Tibial nerve (tissue), 4 donors: Measurements from ENCODE around the gene LTBP2. TPM values are rescaled to one million over a fixed set of nuclear protein-coding genes. Genes with fewer than 3 reads are reported as not detected.

Experiments
- DNase-seq, 2 donors: peaks; one replicate each; pipeline ENCODE4 v3.0.0-alpha.2; 2019; ENCODE audit warnings: low spot score in 2 of 2
- H3K27ac ChIP-seq, 4 donors: fragments of 200-600 bp; sonication (generic) in 3 of 4; one replicate each; pipeline ENCODE4 v1.5.1; 2017 to 2019; ENCODE audit warnings: mild to moderate bottlenecking in 1 of 4
- H3K27me3 ChIP-seq, 2 donors: fragments of 200-600 bp; sonication (generic) in 1 of 2; one replicate each; pipeline versions ENCODE4 v1.5.1 to v1.6.0; 2017 to 2019
- H3K36me3 ChIP-seq, 3 donors: fragments of 200-600 bp; sonication (generic); one replicate each; pipeline ENCODE4 v1.5.1; 2018 to 2019
- H3K4me1 ChIP-seq, 4 donors: fragments of 200-600 bp; sonication (generic) in 3 of 4; one replicate each; pipeline ENCODE4 v1.5.1; 2017 to 2019
- H3K4me3 ChIP-seq, 4 donors: fragments of 200-600 bp; sonication (generic) in 3 of 4; one replicate each; pipeline ENCODE4 v1.5.1; 2017 to 2019; ENCODE audit warnings: mild to moderate bottlenecking in 1 of 4, moderate library complexity in 1 of 4
- H3K9me3 ChIP-seq, 4 donors: fragments of 200-600 bp; sonication (generic) in 3 of 4; one replicate each; pipeline ENCODE4 v1.5.1; 2017 to 2019
- EP300 ChIP-seq, 2 donors: sonication (generic); formaldehyde crosslinking; IDR thresholded peaks; one replicate each; pipeline ENCODE4 v1.6.1; 2017; ENCODE audit warnings: antibody characterized with exemption in 2 of 2, mild to moderate bottlenecking in 1 of 2
- POLR2A ChIP-seq, 2 donors: fragments of 450-650 bp; IDR thresholded peaks; one replicate each; pipeline ENCODE4 v1.6.1; 2017; ENCODE audit warnings: antibody characterized with exemption in 2 of 2, mild to moderate bottlenecking in 2 of 2, moderate library complexity in 2 of 2
- WGBS, 2 donors: methylation state at CpG; one replicate each; pipeline ENCODE4 v1.1.5; 2018; 5-methylcytosine and 5-hydroxymethylcytosine counted together
- total RNA-seq, 4 donors: library from RNA; depleted of rRNA; stranded (reverse); fragments of >200 nt; gene quantifications; one replicate each; pipeline ENCODE4 v1.1.0, GENCODE V29; 2016
- TF ChIP-seq, protein P1 (sequence below), 5 experiments: fragments of 200-600 bp in 3 of 5; fragments of 450-650 bp in 2 of 5; sonication (generic) in 3 of 5; IDR thresholded peaks; one replicate each; pipeline ENCODE4 v1.5.1; 2016 to 2019; ENCODE audit warnings: antibody characterized with exemption in 5 of 5, mild to moderate bottlenecking in 3 of 5, moderate library complexity in 2 of 5

Gene LTBP2
- total RNA-seq, 4 donors from 2014 or later: 67.1 to 276 (median 134) TPM

DNA sequence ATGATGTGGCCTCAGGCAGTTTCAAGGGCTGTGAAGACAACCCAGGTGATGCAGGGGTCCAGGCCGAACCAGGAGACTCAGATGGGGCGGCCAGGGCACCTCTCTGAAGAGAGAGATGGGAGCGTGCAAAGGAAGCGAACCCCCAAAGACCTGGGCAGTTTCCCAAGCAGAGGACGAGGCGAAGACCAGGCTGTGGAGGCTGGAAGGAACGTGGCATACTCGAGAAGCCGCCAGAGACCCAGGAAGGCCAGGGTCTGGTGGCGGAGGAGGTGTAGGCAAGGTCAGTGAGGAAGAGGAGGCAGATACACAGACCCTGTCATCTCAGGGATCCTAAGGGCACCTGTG is 24.7 kb downstream of the LTBP2 start:
- Histone ChIP-seq H3K27ac (no peak overlapping the region), H3K4me1 (peaks cover 0 to 60% (median 23%) of the 10 kb centered on the region in 4 donors), H3K9me3 (no peaks in the 10 kb centered on the region), H3K27me3 (no peaks in the 10 kb centered on the region), H3K4me3 (no peak overlapping the region), H3K36me3 (peaks cover 0 to 6% (median 0%) of the 10 kb centered on the region in 3 donors)
- DNase-seq: no peak
- TF ChIP-seq, protein P1, sequence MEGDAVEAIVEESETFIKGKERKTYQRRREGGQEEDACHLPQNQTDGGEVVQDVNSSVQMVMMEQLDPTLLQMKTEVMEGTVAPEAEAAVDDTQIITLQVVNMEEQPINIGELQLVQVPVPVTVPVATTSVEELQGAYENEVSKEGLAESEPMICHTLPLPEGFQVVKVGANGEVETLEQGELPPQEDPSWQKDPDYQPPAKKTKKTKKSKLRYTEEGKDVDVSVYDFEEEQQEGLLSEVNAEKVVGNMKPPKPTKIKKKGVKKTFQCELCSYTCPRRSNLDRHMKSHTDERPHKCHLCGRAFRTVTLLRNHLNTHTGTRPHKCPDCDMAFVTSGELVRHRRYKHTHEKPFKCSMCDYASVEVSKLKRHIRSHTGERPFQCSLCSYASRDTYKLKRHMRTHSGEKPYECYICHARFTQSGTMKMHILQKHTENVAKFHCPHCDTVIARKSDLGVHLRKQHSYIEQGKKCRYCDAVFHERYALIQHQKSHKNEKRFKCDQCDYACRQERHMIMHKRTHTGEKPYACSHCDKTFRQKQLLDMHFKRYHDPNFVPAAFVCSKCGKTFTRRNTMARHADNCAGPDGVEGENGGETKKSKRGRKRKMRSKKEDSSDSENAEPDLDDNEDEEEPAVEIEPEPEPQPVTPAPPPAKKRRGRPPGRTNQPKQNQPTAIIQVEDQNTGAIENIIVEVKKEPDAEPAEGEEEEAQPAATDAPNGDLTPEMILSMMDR (IDR thresholded peaks at IDR 0.05): no peak
- no peak for TF ChIP-seq EP300 (IDR thresholded peaks at IDR 0.05)
- TF ChIP-seq POLR2A (IDR thresholded peaks at IDR 0.05): no peak
- 90 to 93% methylated on average over 10 of the region's 10 CpGs for WGBS, 2 donors

DNA sequence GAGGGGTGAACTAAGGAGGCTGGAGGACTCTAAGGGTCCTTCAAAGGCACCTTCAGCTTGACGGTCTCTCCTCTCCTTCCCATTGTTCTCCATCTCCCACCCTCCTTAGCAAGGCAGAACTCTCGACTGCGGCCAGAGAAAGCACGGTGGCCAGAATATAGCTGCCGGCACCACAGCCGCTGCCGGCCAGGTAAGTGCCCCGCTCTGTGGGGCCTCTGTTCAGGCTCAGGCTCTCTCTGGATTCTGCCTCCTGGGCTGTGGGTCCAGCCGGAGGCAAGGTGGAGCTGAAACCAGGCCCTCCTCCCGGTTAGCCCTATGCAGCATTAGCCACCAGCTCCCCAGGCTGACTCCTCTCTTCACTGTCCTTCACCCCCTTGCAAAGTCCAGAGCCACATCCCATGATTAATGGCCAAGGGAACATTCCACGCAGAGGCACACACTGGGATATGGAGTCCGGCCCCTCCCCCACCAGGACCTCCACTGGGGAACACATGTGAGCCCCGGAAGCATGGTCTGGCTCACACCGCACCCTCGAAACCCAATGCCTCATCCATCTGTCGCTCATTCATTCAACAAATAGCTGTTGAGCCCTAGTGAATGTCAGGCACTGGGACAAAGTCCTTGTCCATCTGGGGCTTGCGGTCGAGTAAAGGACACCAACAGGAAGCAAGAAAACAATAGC is 25.2 kb downstream of the LTBP2 start:
- 87 to 90% methylated on average over 18 of the region's 18 CpGs for WGBS, 2 donors
- peaks cover 0 to 6% (median 0%) of the 10 kb centered on the region in 3 donors for H3K36me3 ChIP-seq
- H3K4me1 ChIP-seq: peaks cover 0 to 59% (median 18%) of the 10 kb centered on the region in 4 donors
- H3K9me3 ChIP-seq: no peaks in the 10 kb centered on the region
- no peaks in the 10 kb centered on the region for H3K27me3 ChIP-seq
- DNase-seq: no peak
- TF ChIP-seq, protein P1 (IDR thresholded peaks at IDR 0.05): no peak
- no peak overlapping the region for H3K27ac ChIP-seq
- H3K4me3 ChIP-seq: no peak overlapping the region

DNA sequence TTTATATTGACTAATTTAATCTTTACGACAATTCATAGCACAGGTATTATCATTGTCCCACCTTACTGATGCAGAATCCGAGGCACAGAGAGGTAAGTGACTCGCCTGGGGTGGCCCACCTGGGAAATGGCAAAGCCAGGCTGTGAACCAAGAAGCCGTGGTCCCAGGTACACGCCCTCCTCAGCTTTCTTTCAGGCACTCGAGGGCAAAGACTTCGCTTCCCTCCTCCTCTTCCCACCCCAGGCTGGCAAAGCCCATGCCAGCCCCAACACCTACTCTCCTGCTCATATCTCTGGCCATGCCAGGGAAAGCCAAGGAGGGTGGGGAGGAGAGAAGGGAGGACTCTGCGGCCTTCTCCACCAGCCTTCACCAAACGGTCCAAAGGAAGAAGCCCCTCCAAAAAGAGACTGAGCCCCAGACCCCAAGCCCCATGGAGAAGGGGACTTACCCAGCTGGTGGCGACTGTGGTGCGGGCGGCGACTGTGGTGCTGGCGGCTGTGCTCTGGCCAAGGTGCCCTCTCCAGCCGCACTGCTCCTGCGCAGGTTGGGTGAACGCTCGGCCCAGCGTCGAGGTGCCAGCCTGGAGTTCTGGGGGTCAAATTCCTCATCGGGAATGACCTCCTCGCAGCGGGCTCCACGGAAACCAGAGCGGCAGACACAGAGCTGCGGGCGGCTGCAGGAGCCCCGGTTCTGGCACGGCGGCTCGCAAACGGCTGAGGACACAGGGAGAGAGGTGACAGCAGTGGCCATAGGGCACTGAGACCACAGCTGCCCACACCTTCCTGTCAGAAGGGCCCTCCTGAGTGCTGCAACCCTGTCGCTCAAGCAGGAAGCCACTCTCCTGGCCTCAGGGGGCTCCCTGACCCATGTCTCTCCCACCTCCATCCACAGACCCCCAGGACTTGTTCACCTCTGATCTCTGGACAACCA is 26.4 kb downstream of the LTBP2 start:
- Histone ChIP-seq H3K27me3 (no peaks in the 10 kb centered on the region), H3K4me3 (no peak overlapping the region), H3K36me3 (peaks cover 0 to 6% (median 0%) of the 10 kb centered on the region in 3 donors), H3K4me1 (peaks cover 0 to 52% (median 11%) of the 10 kb centered on the region in 4 donors), H3K27ac (peak overlapping the region in 2 of 4 donors; percentile 53 to 56), H3K9me3 (no peaks in the 10 kb centered on the region)
- no peak for DNase-seq
- no peak for TF ChIP-seq POLR2A (IDR thresholded peaks at IDR 0.05)
- no peak for TF ChIP-seq EP300 (IDR thresholded peaks at IDR 0.05)
- TF ChIP-seq, protein P1 (IDR thresholded peaks at IDR 0.05): no peak
- WGBS, 2 donors: 88 to 92% methylated on average over 19 to 29 of the region's 33 CpGs

DNA sequence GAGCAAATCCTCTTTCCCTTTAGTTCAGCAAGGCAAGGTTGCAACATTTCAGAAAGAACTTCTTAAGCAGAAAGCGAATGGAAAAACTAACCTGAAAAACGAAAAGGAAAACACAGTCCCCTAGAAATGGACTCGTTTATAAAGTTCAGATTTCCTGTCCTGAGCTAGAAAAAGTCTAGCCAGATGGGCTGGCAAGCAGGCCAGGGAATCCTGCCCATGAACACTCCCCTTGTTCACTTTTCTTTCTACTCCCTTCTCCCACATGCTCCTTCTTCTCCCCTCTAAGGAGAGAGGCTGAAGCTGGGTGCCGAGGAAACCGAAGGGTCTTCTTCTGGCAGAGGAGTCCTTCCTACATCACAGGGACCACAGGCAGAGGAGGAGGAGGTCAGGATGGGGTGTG is 27.1 kb downstream of the LTBP2 start:
- WGBS, 2 donors: 57 to 60% methylated on average over 5 of the region's 5 CpGs
- H3K4me1 ChIP-seq: peaks cover 0 to 57% (median 11%) of the 10 kb centered on the region in 4 donors
- TF ChIP-seq, protein P1 (IDR thresholded peaks at IDR 0.05): no peak
- no peak for TF ChIP-seq POLR2A (IDR thresholded peaks at IDR 0.05)
- TF ChIP-seq EP300 (IDR thresholded peaks at IDR 0.05): no peak
- H3K36me3 ChIP-seq: peaks cover 0 to 6% (median 0%) of the 10 kb centered on the region in 3 donors
- H3K9me3 ChIP-seq: no peaks in the 10 kb centered on the region
- peak overlapping the region in 2 of 4 donors; percentile 53 to 56 for H3K27ac ChIP-seq
- no peak for DNase-seq
- no peak overlapping the region for H3K4me3 ChIP-seq
- no peaks in the 10 kb centered on the region for H3K27me3 ChIP-seq
